Left lung (tissue), 10 donors: Measurements from ENCODE around the gene TCP10L. TPM values are rescaled to one million over a fixed set of nuclear protein-coding genes. Genes with fewer than 3 reads are reported as not detected.
A peak's percentile ranks its signal among the peaks of the same experiment; 100 is the strongest.
"Not testable (repeated sequence)": the region's sequence is repeated elsewhere in the genome, so short reads cannot be mapped to it uniquely, and the experiment has no call there.

Experiments
- ATAC-seq: fragments of 200-7000 bp; cut with Tn5 transposase; one replicate; pipeline ENCODE4 v1.9.1; 2020; ENCODE audit warnings: moderate library complexity
- DNase-seq, 4 donors: peaks; one replicate each; pipeline ENCODE4 v3.0.0-alpha.2; 2013 to 2020
- H3K27ac ChIP-seq, 2 donors: fragments of 200-600 bp; sonication (generic) in 1 of 2; one replicate each; pipeline versions ENCODE4 v1.5.0 to v1.8.0; 2020 to 2021
- H3K27me3 ChIP-seq, 2 donors: fragments of 200-600 bp; sonication (generic) in 1 of 2; one replicate each; pipeline versions ENCODE4 v1.5.0 to v1.8.0; 2020 to 2021
- H3K36me3 ChIP-seq, 2 donors: fragments of 200-600 bp; sonication (generic) in 1 of 2; one replicate each; pipeline versions ENCODE4 v1.5.0 to v1.8.0; 2020 to 2021
- H3K4me1 ChIP-seq, 2 donors: fragments of 200-600 bp; one replicate each; pipeline ENCODE4 v1.8.0; 2021
- H3K4me3 ChIP-seq, 2 donors: fragments of 200-600 bp; sonication (generic) in 1 of 2; one replicate each; pipeline versions ENCODE4 v1.5.0 to v1.8.0; 2020 to 2021; ENCODE audit warnings: mild to moderate bottlenecking in 1 of 2
- H3K9me3 ChIP-seq, 2 donors: fragments of 200-600 bp; sonication (generic) in 1 of 2; one replicate each; pipeline versions ENCODE4 v1.5.0 to v1.8.0; 2020 to 2021
- CTCF ChIP-seq, 2 donors: fragments of 200-600 bp; sonication (generic) in 1 of 2; IDR thresholded peaks; one replicate each; pipeline versions ENCODE4 v1.5.0 to v1.8.0; 2021; ENCODE audit warnings: antibody characterized with exemption in 2 of 2
- intact Hi-C, 2 donors: fragments of 100-400 bp; cut with DNase I; formaldehyde crosslinking; loops; one replicate each; pipeline versions ENCODE4 v1.11.2 to v1.14.2; 2022
- polyA plus RNA-seq, 6 donors: library from polyadenylated mRNA; unstranded; fragments of 120-200 nt; gene quantifications; one replicate each; pipeline ENCODE4 v1.2.1, GENCODE V29; 2013; ENCODE audit not compliant: insufficient read length in 6 of 6
- total RNA-seq, 2 donors: library from RNA; stranded (reverse); fragmentation: NEBNext Ultra II Directional; extraction: Animal tissue kit (Norgen Biotek cat#: 25700); gene quantifications; one replicate each; pipeline ENCODE4 v1.2.1, GENCODE V29; 2021
- donor health status: DM: no; HTN: yes; CAD: no.
- donor health status: DM: no; HTN: no; CAD: no.

TCP10L gene
- total and polyA plus RNA-seq, 8 donors, result 0.43 to 1.5 (median 0.69) TPM

GRCh38 chr21:32566741-32567389 lies 18.5 kb downstream of the TCP10L start:
- TF ChIP-seq CTCF (IDR thresholded peaks at IDR 0.05), result no peak
- H3K27ac ChIP-seq, result no peak overlapping the region
- ATAC-seq (no peak), DNase-seq (no peak)
- H3K4me3 ChIP-seq, result no peak overlapping the region
- peaks cover 0 to 16% of the 10 kb centered on the region in 2 donors for H3K4me1 ChIP-seq
- no peaks in the 10 kb centered on the region for H3K27me3 ChIP-seq
- no peaks in the 10 kb centered on the region for H3K36me3 ChIP-seq
- peaks cover 0 to 6% of the 10 kb centered on the region in 2 donors for H3K9me3 ChIP-seq
- intact Hi-C loops, result no loop called here

- TF ChIP-seq CTCF (IDR thresholded peaks at IDR 0.05), result no peak
- DNase-seq (no peak), ATAC-seq (no peak)
- H3K4me3 ChIP-seq, result no peak overlapping the region
- no peak overlapping the region for H3K27ac ChIP-seq
- intact Hi-C loops, result no loop called here
- no peaks in the 10 kb centered on the region for H3K27me3 ChIP-seq
- peaks cover 0 to 6% of the 10 kb centered on the region in 2 donors for H3K9me3 ChIP-seq
- no peaks in the 10 kb centered on the region for H3K36me3 ChIP-seq
- H3K4me1 ChIP-seq, result peaks cover 0 to 16% of the 10 kb centered on the region in 2 donors
These were observed 19.4 kb downstream of the TCP10L start for GRCh38 chr21:32565856-32566465.

- H3K27me3 ChIP-seq, result no peaks in the 10 kb centered on the region
- H3K9me3 ChIP-seq, result peaks cover 0 to 6% of the 10 kb centered on the region in 2 donors
- no peak overlapping the region for H3K27ac ChIP-seq
- intact Hi-C loops, result no loop called here
- ATAC-seq, result no peak
- DNase-seq, result no peak
- no peak overlapping the region for H3K4me3 ChIP-seq
- no peak for TF ChIP-seq CTCF (IDR thresholded peaks at IDR 0.05)
- no peaks in the 10 kb centered on the region for H3K36me3 ChIP-seq
- no peaks in the 10 kb centered on the region for H3K4me1 ChIP-seq
These were observed 22.4 kb downstream of the TCP10L start for GRCh38 chr21:32562915-32563314.

- ATAC-seq (peak; percentile 52), DNase-seq (peak in 2 of 4 donors; percentile 18 to 61)
- peaks cover 0 to 6% of the 10 kb centered on the region in 2 donors for H3K9me3 ChIP-seq
- no peaks in the 10 kb centered on the region for H3K4me1 ChIP-seq
- no peaks in the 10 kb centered on the region for H3K27me3 ChIP-seq
- intact Hi-C loops, result no loop called here
- no peak overlapping the region for H3K4me3 ChIP-seq
- H3K36me3 ChIP-seq, result no peaks in the 10 kb centered on the region
- no peak overlapping the region for H3K27ac ChIP-seq
- TF ChIP-seq CTCF (IDR thresholded peaks at IDR 0.05), result peak in 1 of 2 donors; percentile 28
These were observed 22.9 kb downstream of the TCP10L start for GRCh38 chr21:32562426-32562825.

- H3K4me1 ChIP-seq, H3K27me3 ChIP-seq, H3K4me3 ChIP-seq, DNase-seq, intact Hi-C loops, H3K36me3 ChIP-seq, ATAC-seq, H3K9me3 ChIP-seq, H3K27ac ChIP-seq: not testable (repeated sequence)
These were observed 23.8 kb downstream of the TCP10L start for GRCh38 chr21:32561476-32561875.
